ENCODE data around the gene MAST4.
"Not testable (repeated sequence)": the region's sequence is repeated elsewhere in the genome, so short reads cannot be mapped to it uniquely, and the experiment has no call there.

Gene MAST4

DNA sequence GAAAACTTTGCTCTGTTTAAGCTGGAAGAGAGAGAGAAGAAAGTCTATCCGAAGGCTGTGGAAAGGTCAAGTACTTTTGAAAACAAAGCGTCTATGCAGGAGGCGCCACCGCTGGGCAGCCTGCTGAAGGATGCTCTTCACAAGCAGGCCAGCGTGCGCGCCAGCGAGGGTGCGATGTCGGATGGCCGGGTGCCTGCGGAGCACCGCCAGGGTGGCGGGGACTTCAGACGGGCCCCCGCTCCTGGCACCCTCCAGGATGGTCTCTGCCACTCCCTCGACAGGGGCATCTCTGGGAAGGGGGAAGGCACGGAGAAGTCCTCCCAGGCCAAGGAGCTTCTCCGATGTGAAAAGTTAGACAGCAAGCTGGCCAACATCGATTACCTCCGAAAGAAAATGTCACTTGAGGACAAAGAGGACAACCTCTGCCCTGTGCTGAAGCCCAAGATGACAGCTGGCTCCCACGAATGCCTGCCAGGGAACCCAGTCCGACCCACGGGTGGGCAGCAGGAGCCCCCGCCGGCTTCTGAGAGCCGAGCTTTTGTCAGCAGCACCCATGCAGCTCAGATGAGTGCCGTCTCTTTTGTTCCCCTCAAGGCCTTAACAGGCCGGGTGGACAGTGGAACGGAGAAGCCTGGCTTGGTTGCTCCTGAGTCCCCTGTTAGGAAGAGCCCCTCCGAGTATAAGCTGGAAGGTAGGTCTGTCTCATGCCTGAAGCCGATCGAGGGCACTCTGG is 567.8 kb downstream of the MAST4 start:
- DNase-seq (ENCODE audit: low read depth) = no peak

DNA sequence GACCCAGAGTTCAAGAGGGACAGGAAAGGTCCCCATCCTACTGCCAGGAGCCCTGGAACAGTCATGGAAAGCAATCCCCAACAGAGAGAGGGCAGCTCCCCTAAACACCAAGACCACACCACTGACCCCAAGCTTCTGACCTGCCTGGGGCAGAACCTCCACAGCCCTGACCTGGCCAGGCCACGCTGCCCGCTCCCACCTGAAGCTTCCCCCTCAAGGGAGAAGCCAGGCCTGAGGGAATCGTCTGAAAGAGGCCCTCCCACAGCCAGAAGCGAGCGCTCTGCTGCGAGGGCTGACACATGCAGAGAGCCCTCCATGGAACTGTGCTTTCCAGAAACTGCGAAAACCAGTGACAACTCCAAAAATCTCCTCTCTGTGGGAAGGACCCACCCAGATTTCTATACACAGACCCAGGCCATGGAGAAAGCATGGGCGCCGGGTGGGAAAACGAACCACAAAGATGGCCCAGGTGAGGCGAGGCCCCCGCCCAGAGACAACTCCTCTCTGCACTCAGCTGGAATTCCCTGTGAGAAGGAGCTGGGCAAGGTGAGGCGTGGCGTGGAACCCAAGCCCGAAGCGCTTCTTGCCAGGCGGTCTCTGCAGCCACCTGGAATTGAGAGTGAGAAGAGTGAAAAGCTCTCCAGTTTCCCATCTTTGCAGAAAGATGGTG is 568.8 kb downstream of the MAST4 start:
- DNase-seq (ENCODE audit: low read depth) = no peak

DNA sequence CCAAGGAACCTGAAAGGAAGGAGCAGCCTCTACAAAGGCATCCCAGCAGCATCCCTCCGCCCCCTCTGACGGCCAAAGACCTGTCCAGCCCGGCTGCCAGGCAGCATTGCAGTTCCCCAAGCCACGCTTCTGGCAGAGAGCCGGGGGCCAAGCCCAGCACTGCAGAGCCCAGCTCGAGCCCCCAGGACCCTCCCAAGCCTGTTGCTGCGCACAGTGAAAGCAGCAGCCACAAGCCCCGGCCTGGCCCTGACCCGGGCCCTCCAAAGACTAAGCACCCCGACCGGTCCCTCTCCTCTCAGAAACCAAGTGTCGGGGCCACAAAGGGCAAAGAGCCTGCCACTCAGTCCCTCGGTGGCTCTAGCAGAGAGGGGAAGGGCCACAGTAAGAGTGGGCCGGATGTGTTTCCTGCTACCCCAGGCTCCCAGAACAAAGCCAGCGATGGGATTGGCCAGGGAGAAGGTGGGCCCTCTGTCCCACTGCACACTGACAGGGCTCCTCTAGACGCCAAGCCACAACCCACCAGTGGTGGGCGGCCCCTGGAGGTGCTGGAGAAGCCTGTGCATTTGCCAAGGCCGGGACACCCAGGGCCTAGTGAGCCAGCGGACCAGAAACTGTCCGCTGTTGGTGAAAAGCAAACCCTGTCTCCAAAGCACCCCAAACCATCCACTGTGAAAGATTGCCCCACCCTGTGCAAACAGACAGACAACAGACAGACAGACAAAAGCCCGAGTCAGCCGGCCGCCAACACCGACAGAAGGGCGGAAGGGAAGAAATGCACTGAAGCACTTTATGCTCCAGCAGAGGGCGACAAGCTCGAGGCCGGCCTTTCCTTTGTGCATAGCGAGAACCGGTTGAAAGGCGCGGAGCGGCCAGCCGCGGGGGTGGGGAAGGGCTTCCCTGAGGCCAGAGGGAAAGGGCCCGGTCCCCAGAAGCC is 569.6 kb downstream of the MAST4 start:
- peak; percentile 76 for DNase-seq (ENCODE audit: low read depth)

DNA sequence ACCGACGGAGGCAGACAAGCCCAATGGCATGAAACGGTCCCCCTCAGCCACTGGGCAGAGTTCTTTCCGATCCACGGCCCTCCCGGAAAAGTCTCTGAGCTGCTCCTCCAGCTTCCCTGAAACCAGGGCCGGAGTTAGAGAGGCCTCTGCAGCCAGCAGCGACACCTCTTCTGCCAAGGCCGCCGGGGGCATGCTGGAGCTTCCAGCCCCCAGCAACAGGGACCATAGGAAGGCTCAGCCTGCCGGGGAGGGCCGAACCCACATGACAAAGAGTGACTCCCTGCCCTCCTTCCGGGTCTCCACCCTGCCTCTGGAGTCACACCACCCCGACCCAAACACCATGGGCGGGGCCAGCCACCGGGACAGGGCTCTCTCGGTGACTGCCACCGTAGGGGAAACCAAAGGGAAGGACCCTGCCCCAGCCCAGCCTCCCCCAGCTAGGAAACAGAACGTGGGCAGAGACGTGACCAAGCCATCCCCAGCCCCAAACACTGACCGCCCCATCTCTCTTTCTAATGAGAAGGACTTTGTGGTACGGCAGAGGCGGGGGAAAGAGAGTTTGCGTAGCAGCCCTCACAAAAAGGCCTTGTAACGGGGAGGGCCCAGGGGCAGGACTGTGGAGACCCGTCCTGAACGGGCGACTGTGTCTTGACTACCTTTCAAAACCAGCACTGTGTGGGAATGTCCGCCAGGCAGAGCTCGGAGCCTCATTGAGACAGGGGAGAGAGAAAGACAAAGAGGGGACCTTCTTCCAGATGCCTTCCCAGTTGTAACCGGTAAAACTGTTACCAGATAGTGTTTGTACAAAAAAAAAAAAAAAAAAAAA is 570.5 kb downstream of the MAST4 start:
- DNase-seq (ENCODE audit: low read depth) = peak; percentile 70

DNA sequence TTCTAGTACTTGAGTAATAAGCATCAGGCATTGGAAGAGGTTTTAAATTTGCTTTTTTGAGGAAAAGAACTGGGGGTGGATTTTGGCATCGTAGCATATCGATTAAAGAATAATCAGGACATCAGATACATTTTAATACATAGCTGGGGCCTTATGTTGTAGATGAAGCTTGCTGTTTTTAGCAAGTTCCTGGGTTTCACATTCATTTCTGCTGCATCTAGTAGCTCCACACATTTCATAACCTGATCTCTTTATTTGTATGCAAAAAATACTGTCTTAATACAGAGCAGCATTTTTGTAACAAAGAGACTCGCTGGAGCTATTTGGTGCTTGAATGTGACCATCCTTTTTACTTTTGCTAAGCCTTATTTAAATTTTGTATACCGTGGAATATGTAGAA is 571.9 kb downstream of the MAST4 start:
- DNase-seq (ENCODE audit: low read depth) = no peak

DNA sequence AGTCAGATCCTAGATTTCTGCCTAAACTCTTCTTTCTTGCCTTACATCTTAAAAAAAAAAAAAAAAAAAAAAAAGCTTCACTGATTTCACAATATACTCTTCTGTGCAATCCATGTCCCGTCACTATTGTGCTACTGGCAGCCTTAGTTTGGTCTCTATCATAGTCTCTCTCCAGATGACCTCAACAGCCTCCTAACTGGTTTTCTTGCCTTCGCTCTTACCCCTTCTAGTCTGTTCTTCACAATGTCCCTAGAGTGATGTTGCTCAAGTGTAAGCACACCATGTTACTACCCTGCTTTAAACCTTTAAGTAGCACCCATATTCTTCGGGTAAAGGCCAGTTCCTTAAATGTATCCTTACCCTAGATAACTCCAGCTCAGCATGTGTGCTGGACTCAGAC is 574.6 kb downstream of the MAST4 start:
- no peak for DNase-seq (ENCODE audit: low read depth)

DNA sequence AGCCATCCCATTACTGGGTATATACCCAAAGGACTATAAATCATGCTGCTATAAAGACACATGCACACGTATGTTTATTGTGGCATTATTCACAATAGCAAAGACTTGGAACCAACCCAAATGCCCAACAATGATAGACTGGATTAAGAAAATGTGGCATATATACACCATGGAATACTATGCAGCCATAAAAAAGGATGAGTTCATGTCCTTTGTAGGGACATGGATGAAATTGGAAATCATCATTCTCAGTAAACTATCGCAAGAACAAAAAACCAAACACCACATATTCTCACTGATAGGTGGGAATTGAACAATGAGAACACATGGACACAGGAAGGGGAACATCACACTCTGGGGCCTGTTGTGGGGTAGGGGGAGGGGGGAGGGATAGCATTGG is 577.2 kb downstream of the MAST4 start:
- DNase-seq (ENCODE audit: low read depth) = not testable (repeated sequence)

DNA sequence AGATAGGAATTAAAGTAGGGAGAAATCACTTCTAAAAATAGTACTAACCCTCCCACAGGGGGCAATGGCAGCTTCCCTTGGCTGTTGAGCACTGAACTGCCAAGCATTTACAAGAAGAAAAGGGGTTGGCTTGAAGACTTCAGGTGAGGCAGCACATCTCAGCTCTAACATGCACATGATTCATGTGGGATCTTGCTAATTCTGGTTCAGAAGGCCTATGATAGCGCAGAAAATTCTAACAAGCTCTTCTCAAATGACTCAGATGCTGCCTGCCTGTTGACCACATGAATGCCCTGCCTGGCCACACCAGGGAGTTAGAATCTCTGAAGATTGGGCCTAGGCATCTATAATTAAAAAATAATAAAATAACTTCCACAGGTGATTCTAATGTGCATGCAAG is 577.8 kb downstream of the MAST4 start:
- DNase-seq (ENCODE audit: low read depth) = no peak

DNA sequence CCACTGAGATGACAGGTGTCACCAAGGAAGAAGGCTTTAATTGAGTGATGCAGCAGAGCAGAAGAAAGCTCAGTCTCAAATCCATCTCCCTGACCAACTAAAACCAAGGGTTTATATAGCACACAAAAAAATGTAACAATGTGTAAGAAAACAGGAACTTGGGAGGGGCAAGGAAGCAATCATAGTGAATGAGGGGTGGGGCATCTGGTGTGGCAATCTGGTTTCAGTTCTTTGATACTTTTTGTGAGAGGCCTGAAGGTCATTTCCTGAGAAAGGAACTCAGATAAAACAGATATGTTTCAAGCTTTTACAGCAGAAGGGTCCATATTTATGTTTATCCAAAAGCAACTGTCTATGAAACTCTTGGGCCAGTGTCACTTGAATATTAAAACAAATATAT is 580.7 kb downstream of the MAST4 start:
- no peak for DNase-seq (ENCODE audit: low read depth)

DNA sequence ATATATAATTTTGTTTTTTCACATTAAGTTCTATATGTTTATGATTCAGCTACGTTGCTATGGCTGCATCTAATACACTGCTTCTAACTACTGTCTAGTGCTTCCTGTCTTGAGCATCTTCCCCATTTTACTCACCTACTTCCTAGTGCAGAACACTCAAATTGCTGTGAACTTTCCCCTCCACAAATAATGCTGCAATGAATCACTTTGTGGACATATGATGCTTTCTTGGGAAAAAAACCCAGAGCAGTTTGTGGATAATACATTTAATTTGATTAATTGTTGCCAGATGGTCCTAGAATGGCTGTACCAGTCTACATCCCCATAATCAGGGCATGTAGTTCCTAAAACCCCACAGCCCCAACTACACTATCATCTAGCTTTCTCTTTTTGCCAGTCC is 581.9 kb downstream of the MAST4 start:
- no peak for DNase-seq (ENCODE audit: low read depth)

DNA sequence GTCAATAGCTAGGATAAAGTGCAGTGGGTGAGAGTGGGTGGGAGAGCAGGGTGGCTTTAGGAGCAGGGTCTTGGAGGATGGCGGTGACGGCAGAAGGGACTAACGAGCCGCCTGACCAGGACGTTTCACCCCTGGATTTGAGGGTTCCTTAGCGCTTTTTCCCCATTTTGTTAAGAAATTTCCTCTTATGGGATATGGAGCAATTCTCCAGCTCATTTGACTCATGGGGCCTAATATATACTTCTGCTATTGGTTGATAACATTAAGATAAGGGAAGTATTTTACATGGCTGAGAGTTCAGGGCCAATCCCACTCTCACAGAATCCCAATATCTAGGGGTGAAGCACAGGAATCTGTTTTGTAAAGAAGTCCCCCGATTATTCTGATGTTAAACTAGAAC is 582.8 kb downstream of the MAST4 start:
- no peak for DNase-seq (ENCODE audit: low read depth)

DNA sequence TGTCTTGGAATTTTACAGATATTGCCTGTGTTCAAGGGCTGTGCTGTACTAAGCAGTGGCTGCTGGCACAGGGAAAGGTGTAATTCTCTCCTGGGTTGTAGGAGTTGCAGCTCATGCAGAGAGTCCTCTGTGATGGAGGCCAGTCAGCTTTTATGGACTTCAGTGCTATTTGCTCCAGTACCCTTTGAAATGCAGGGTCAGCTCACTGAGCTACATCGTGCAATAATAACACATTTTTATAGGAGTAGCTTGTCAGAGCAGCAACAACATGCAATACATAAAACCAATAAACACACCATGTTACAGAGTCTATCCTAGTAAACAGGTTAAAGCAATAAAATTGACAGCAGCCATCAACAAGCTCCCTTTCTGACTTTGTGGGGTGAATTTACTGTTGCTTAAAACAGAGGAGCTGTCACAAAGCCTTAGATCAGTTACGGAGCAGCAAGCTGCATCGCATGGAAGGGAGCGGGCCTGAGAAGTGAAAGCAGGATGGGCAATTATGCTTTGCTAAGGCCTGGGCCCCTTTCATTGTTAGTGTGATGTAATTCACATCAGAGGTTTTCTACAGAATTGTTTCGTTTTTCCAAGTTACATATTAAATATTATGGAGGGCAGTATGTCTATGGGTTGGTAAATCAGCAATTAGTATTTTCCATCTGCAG is 583.6 kb downstream of the MAST4 start:
- DNase-seq (ENCODE audit: low read depth) = no peak

DNA sequence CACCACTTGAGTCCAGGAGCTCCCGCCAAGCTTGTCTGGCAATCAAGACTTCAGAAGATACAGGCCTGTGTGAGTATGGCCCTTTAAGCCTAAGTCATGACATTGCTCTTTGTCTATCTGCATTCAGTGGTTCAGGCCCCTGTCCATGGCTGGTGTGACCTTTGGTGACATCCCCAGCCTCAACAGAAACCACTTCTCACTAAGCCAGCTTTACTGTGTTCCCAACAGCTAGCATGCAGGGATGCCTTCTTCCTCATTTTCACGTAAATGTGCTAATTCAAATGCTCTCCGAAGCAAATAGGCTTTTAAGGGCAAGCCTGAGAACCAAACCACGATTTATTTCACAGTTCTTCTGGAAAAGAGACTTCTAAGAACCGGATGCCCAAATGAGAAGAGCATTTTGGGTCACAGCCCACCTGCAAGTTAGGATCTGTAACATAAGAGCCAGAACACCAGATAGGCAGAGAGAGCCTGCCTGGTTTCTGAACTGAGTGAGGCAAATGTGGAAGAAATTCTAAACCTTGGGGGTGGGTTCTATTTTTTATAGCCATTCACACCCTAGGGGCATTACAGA is 585.5 kb downstream of the MAST4 start:
- DNase-seq (ENCODE audit: low read depth) = no peak

DNA sequence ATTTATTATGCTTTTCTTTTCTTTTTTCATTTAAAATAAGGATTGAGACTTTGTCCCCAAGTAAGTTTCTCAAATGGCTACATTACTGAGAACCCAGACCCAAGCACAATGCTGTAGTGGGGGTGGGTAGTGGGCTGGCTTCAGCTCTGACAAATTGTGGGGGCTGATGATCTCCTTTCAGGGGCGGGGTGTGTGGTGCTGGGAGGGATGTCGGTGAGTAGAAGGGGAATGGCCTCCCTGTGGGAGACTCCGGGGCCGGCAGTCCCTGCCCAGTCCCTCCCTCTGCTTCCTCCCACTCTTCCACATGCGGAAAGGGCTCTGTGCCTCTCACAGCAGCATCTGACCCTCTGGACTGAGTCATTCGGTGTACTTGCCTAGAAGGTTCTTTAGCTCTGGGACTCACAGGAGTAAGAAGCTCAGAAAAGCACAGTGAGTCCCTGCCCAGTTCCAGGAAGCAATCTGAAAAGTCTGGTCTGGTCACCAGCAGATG is 586.2 kb downstream of the MAST4 start:
- DNase-seq (ENCODE audit: low read depth) = no peak

DNA sequence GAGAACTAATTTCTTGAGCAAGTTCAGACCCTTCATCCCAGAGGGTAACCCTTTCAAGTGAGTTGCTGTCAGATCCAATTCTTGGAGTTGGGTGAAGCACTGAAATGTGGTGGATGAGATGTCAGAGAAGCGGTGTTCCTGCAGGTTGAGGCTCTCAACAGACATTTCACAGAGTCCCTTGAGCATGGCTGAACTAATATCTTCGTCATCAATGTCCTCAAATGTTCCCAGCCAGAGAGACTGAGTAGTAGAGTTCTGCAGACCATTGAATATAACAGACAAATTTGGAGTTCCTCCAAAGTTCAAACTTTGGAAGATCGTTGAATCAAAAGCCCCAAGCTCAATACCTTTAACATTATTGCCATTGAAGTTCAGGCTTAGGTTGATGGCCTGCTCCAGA is 587.7 kb downstream of the MAST4 start:
- no peak for DNase-seq (ENCODE audit: low read depth)

DNA sequence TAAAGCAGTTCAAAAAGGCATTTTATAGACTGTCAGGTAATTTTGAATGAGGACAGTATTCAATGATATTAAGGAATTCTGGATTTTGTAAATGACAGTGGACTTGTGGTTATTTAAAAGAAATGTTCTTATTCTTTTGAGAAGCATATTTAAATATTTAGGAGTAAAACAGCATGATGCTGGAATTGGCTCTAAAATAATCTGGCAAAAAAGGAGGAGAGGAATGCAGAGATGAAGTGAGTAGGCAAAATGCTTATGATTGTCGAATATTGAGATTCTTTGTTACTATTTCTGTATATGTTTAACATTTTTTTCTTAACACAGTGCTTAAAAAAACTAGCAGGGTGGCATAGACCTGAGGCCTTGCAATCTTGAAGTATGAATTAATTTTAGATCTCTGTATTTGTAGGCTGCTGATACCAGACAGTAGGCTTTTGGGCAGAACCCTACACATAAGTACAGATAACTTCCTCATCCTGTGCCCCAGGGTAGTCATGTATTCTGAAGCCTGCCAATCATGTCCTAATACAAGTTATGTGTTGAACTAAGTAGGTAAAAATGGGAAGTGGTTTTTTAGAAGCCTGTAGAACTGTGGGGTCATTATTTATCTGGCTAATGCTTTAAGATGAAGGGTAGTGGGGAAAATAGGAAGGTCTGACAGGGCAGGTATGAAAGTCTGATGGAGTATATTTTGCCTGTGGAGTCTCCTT is 591.0 kb downstream of the MAST4 start:
- DNase-seq (ENCODE audit: low read depth) = no peak

DNA sequence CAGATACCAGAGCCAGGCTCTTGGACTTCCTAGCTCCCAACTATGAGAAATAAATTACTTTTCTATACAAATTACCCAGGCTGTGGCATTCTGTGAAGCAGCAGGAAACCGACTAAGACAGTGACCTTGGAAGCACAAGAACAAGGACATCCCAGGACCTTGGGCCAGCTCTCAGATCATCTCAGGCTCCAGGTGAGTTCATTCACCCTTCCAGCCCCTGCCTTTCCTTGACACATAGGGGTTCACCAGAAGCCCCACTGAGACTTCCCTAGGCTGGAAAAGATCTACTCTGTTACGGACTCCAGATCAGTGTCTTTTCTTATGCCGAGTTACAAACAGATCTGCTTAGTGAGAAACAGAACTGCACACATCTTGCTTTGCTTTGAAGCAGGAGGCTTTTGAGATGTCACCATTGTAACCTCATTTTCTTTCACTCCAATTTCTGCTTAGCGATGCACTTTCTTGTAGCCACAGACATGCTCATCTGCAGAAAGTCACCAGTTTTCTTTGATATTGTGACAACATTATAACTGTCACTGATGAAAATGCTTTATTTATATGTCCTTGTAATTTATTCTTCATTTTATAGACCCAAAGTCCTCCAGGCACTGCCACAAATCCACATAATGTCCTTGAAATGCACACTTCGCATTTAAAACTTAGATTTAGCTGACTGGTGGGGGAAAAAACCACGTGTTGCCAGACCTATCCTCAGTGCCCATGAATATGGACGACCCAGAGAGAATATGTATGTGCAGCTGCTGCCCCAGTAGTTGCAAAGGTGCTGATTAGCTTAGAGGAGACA is 592.3 kb downstream of the MAST4 start:
- DNase-seq (ENCODE audit: low read depth) = no peak

DNA sequence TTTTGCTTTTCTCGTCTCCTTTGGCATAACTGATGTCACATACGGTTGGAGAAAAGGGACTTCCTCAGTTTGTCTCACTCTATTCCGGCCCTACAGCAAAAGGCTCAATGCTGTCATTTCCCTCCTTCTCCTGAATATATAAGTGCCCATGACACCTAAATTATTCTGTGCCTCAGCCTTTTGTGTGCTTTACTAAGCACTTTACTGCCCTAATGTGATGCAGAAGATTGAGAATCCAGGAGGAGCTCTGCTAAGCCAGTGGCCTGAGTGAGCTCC is 592.8 kb downstream of the MAST4 start:
- DNase-seq (ENCODE audit: low read depth) = no peak

DNA sequence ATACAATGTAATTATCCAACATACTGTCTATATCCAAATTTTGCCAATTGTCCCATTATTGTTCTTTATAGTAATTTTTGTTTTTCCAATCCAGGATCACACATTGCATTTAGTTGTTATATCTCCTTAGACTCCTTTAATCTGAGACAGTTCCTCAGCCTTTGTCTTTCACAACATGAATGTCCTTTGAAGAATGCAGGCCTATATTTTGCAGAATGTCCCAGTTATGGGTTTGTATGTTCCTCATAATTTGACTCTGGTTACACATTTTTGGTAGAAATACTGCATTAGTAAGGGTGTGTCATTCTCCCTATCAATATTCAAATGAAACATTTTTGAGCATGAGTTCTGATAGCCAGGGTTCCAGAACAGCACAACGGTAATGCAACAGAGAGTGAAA is 593.7 kb downstream of the MAST4 start:
- no peak for DNase-seq (ENCODE audit: low read depth)

DNA sequence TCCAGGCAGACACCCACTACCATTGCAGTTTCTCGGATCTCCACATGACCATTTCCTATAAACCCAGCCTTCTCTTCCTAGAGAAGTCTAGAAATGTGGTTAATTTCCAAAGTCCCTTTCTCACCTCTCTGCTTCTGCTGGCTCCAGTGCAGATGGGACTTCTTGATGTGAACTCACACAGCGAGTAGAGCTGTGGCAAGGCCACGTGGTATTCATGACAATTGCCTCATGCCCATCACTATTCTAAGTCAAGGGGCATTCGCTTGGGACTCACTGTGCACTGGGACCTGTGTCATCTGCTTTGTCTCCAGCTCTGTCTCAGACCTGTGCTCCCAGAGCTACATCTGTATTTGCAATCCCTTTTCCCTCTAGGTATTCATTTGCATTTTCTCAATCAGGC is 594.2 kb downstream of the MAST4 start:
- DNase-seq (ENCODE audit: low read depth) = no peak

Data from activated T-cell treated with anti-CD3 and anti-CD28 coated beads for 48 hours (primary cell).